ENCODE data around the gene RDH12. TPM values are rescaled to one million over a fixed set of nuclear protein-coding genes. Genes with fewer than 3 reads are reported as not detected.

RDH12 gene
- total and polyA plus RNA-seq, 2 donors (not counting 3 experiments of a cell fraction or from before 2014, with no cell fraction given): not detected

DNA sequence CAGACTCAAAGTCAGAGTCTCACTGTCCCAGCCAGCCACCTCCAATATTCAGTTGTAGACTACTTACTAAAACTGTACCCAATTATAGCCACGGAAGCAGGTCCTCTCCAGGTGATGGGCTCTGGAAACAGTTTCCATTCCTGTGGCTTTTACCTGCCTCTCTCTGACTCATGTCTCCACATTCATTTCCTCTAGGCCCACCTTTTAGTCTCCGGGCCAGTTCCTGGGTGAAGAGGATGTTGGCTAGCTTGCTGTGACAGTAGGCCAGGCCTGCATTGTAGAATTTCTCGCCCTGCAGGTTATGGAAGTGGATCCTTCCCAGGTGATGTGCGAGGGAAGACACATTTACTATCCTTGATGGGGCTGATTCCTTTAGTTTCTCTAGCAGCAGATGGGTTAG is 11.7 kb upstream of the RDH12 start:
- no peak for FAIRE-seq
- Histone ChIP-seq H3K79me2 (ENCODE audit: control insufficient read depth, insufficient read depth, low read length) (peaks cover 45% of the 10 kb centered on the region), H3K36me3 (ENCODE audit: control insufficient read depth in 2 of 2, extremely low read depth in 1 of 2, insufficient read depth in 2 of 2, low read length in 2 of 2) (peaks cover 25 to 37% of the 10 kb centered on the region in 2 experiments)

More for the DNA sequence above, 11.7 kb upstream of the RDH12 start:
- BruUV-seq (replicated peaks): no TSS peak
- Histone ChIP-seq H3K9me3 (replicated peaks; ENCODE audit: control insufficient read depth, insufficient read depth, low read length) (no peaks in the 10 kb centered on the region), H3K4me3 (replicated peaks in 1 of 3; ENCODE audit: insufficient read depth in 1 of 3, low read depth in 1 of 3, low read length in 3 of 3) (no peak overlapping the region), H3K9me1 (replicated peaks; ENCODE audit: control insufficient read depth, extremely low read depth, insufficient read depth, low read length) (no peaks in the 10 kb centered on the region), H3K27me3 (ENCODE audit: control insufficient read depth in 2 of 2, insufficient read depth in 2 of 2, low read length in 2 of 2) (no peaks in the 10 kb centered on the region), H3K4me1 (ENCODE audit: control insufficient read depth, extremely low read depth, insufficient read depth, low read length) (peaks cover 10% of the 10 kb centered on the region), H4K20me1 (replicated peaks; ENCODE audit: control insufficient read depth, extremely low read depth, insufficient read depth, low read length) (no peaks in the 10 kb centered on the region), H2AFZ (ENCODE audit: low read depth, low read length) (no peak overlapping the region), H3K27ac (ENCODE audit: insufficient read depth, low read depth, low read length) (no peak overlapping the region), H3K4me2 (ENCODE audit: insufficient read depth, low read length) (no peak overlapping the region), H3K9ac (replicated peaks; ENCODE audit: extremely low read depth, insufficient read depth, low read length) (no peak overlapping the region)
- DNase-seq (ENCODE audit: low read depth, low spot score): no peak
- ChIA-PET CTCF (interaction anchor here (1.0 kb wide), 1 partner anchor 72 kb away, joined by 3 read pairs; no protein-coding TSS in a partner anchor), POLR2A (no interaction called here)
- dilution Hi-C loops (cut with MboI; ENCODE audit: extremely low pct_ligation_motif_present, low sequenced_read_pairs): no loop called here
- intact Hi-C loops (cut with micrococcal nuclease): no loop called here
- TF ChIP-seq, protein P1, sequence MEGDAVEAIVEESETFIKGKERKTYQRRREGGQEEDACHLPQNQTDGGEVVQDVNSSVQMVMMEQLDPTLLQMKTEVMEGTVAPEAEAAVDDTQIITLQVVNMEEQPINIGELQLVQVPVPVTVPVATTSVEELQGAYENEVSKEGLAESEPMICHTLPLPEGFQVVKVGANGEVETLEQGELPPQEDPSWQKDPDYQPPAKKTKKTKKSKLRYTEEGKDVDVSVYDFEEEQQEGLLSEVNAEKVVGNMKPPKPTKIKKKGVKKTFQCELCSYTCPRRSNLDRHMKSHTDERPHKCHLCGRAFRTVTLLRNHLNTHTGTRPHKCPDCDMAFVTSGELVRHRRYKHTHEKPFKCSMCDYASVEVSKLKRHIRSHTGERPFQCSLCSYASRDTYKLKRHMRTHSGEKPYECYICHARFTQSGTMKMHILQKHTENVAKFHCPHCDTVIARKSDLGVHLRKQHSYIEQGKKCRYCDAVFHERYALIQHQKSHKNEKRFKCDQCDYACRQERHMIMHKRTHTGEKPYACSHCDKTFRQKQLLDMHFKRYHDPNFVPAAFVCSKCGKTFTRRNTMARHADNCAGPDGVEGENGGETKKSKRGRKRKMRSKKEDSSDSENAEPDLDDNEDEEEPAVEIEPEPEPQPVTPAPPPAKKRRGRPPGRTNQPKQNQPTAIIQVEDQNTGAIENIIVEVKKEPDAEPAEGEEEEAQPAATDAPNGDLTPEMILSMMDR (IDR thresholded peaks at IDR 0.05; ENCODE audit: extremely low read depth in 1 of 2, insufficient read depth in 1 of 2, low read depth in 1 of 2, low read length in 2 of 2): no peak
- TF ChIP-seq, protein P2, sequence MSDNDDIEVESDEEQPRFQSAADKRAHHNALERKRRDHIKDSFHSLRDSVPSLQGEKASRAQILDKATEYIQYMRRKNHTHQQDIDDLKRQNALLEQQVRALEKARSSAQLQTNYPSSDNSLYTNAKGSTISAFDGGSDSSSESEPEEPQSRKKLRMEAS (IDR thresholded peaks at IDR 0.05; ENCODE audit: insufficient read depth, insufficient read length): no peak
- TF ChIP-seq POLR2AphosphoS5 (IDR thresholded peaks at IDR 0.05; ENCODE audit: insufficient read depth, low read depth, low read length): no peak
- no peak for TF ChIP-seq POLR2A (IDR thresholded peaks at IDR 0.05; ENCODE audit: low read depth, low read length)
- TF ChIP-seq EZH2 (IDR thresholded peaks at IDR 0.05; ENCODE audit: borderline replicate concordance, low read depth, low read length, severe bottlenecking): no peak
- TF ChIP-seq GATA2 (IDR thresholded peaks at IDR 0.05; ENCODE audit: insufficient read depth, insufficient read length, low read depth, low read length): no peak
- no peak for TF ChIP-seq JUN (IDR thresholded peaks at IDR 0.05; ENCODE audit: borderline replicate concordance, insufficient read depth, insufficient read length, low read depth)
- no peak for TF ChIP-seq MYC (IDR thresholded peaks at IDR 0.05; ENCODE audit: low read depth, low read length)
- TF ChIP-seq FOS (IDR thresholded peaks at IDR 0.05; ENCODE audit: borderline replicate concordance, insufficient read depth, low read length): no peak
